OCI-LY1 (cell line): Measurements from ENCODE around the gene TRIM63.

ENCODE experiments used
- H2AFZ ChIP-seq: fragments of 200-600 bp; sonication (generic), shearing (Covaris generic); 2 replicates; pipeline ENCODE4 v1.6.0; 2014; ENCODE audit warnings: antibody characterized with exemption, mild to moderate bottlenecking, low read length
- H3F3A ChIP-seq: fragments of 200-600 bp; sonication (generic), shearing (Covaris generic); 2 replicates; pipeline ENCODE4 v1.6.0; 2014; ENCODE audit warnings: mild to moderate bottlenecking, antibody characterized with exemption, low read length, moderate library complexity; ENCODE audit not compliant: insufficient read depth
- H3K27ac ChIP-seq: fragments of 200-600 bp; sonication (generic); 2 replicates; pipeline ENCODE4 v1.5.1; 2014; ENCODE audit warnings: low read length, mixed run types, mild to moderate bottlenecking, low read depth; ENCODE audit not compliant: poor library complexity, severe bottlenecking
- H3K27me3 ChIP-seq: fragments of 200-600 bp; sonication (generic); 2 replicates; pipeline ENCODE4 v1.6.0; 2014; ENCODE audit warnings: antibody characterized with exemption, mild to moderate bottlenecking, low read length, moderate library complexity; ENCODE audit not compliant: insufficient read depth
- H3K36me3 ChIP-seq: fragments of 200-600 bp; sonication (generic); 2 replicates; pipeline ENCODE4 v1.6.1; 2014; ENCODE audit warnings: mild to moderate bottlenecking, antibody characterized with exemption, low read length, moderate library complexity, mixed read lengths; ENCODE audit not compliant: insufficient read depth
- H3K4me1 ChIP-seq: fragments of 200-600 bp; sonication (generic); 2 replicates; pipeline ENCODE4 v1.5.1; 2014; ENCODE audit warnings: mild to moderate bottlenecking, low read length, moderate library complexity; ENCODE audit not compliant: insufficient read depth, severe bottlenecking
- H3K4me2 ChIP-seq: fragments of 200-600 bp; sonication (generic), shearing (Covaris generic); 2 replicates; pipeline ENCODE4 v1.6.1; 2014; ENCODE audit warnings: low read length
- H3K4me3 ChIP-seq: fragments of 200-600 bp; sonication (generic); 2 replicates; pipeline ENCODE4 v1.5.1; 2014; ENCODE audit warnings: low read length, low read depth, mild to moderate bottlenecking, mixed read lengths; ENCODE audit not compliant: poor library complexity, severe bottlenecking
- H3K79me2 ChIP-seq: fragments of 200-600 bp; shearing (Covaris generic); 2 replicates; pipeline ENCODE4 v1.6.1; 2016; ENCODE audit warnings: mixed run types, low read length, mixed read lengths; ENCODE audit not compliant: insufficient read depth
- H3K9ac ChIP-seq: fragments of 200-600 bp; sonication (generic), shearing (Covaris generic); 2 replicates; pipeline ENCODE4 v1.6.1; 2014; ENCODE audit warnings: mild to moderate bottlenecking, low read length, mixed read lengths
- H3K9me2 ChIP-seq: fragments of 200-600 bp; sonication (generic), shearing (Covaris generic); 2 replicates; pipeline ENCODE4 v1.6.1; 2014; ENCODE audit warnings: low read depth, mild to moderate bottlenecking, low read length, mixed read lengths
- H3K9me3 ChIP-seq: fragments of 200-600 bp; shearing (Covaris generic); 2 replicates; pipeline ENCODE4 v1.6.1; 2014; ENCODE audit warnings: low read length, mixed read lengths
- H4K20me1 ChIP-seq: fragments of 200-600 bp; sonication (generic), shearing (Covaris generic); 2 replicates; pipeline ENCODE4 v1.6.0; 2016; ENCODE audit warnings: mild to moderate bottlenecking, low read length; ENCODE audit not compliant: insufficient read depth
- CTCF ChIP-seq: fragments of 200-600 bp; sonication (generic), shearing (Covaris generic); IDR thresholded peaks from 2 replicates; pipeline ENCODE4 v1.5.1; 2017; ENCODE audit warnings: mild to moderate bottlenecking, antibody characterized with exemption, low read length, moderate library complexity, mixed read lengths
- EZH2 ChIP-seq: fragments of 200-600 bp; sonication (generic), shearing (Covaris generic); IDR thresholded peaks from 2 replicates; pipeline ENCODE4 v1.8.0; 2017; ENCODE audit warnings: borderline replicate concordance, mixed run types, mild to moderate bottlenecking, antibody characterized with exemption, low read length, moderate library complexity, mixed read lengths

TRIM63 gene

GRCh38 chr1:26012864-26013263 is 54.6 kb downstream of the TRIM63 start:
- Histone ChIP-seq H3K4me1 (peaks cover 7% of the 10 kb centered on the region), H3K9me3 (no peaks in the 10 kb centered on the region), H3K9me2 (no peaks in the 10 kb centered on the region), H3K4me2 (no peak overlapping the region), H3K9ac (no peak overlapping the region), H3K4me3 (no peak overlapping the region), H2AFZ (no peak overlapping the region), H3F3A (no peaks in the 10 kb centered on the region), H3K27ac (no peak overlapping the region), H3K36me3 (no peaks in the 10 kb centered on the region), H3K79me2 (no peaks in the 10 kb centered on the region), H4K20me1 (no peaks in the 10 kb centered on the region), H3K27me3 (0 out of 2 replicates have a peak, but pooled peaks cover 3% of the 10 kb centered on the region)
- no peak for TF ChIP-seq CTCF
- TF ChIP-seq EZH2: no peak

- Histone ChIP-seq H2AFZ (no peak overlapping the region), H3K79me2 (no peaks in the 10 kb centered on the region), H4K20me1 (no peaks in the 10 kb centered on the region), H3K4me1 (peaks cover 7% of the 10 kb centered on the region), H3K27ac (no peak overlapping the region), H3K9ac (no peak overlapping the region), H3K36me3 (no peaks in the 10 kb centered on the region), H3K27me3 (peaks cover 4% of the 10 kb centered on the region; the same call in 1 of the 2 replicates), H3K4me3 (no peak overlapping the region), H3K9me3 (no peaks in the 10 kb centered on the region), H3F3A (no peaks in the 10 kb centered on the region), H3K4me2 (no peak overlapping the region), H3K9me2 (no peaks in the 10 kb centered on the region)
- TF ChIP-seq EZH2: no peak
- no peak for TF ChIP-seq CTCF
Measured at GRCh38 chr1:26010825-26011224, 56.6 kb downstream of the TRIM63 start.

- Histone ChIP-seq H3K4me1 (peaks cover 7% of the 10 kb centered on the region), H2AFZ (peak overlapping the region; percentile 52; the same call in 1 of the 2 replicates), H3K4me3 (no peak overlapping the region), H3K27ac (no peak overlapping the region), H3K9me3 (no peaks in the 10 kb centered on the region), H4K20me1 (no peaks in the 10 kb centered on the region), H3K79me2 (no peaks in the 10 kb centered on the region), H3K27me3 (peaks cover 7% of the 10 kb centered on the region; the same call in 1 of the 2 replicates), H3K9me2 (no peaks in the 10 kb centered on the region), H3K4me2 (no peak overlapping the region; the same call in 1 of the 2 replicates), H3K9ac (no peak overlapping the region), H3F3A (no peaks in the 10 kb centered on the region), H3K36me3 (no peaks in the 10 kb centered on the region)
- TF ChIP-seq CTCF (peak; percentile 57; the same call in 1 of the 2 replicates), EZH2 (no peak)
Measured at GRCh38 chr1:26009796-26010447, 57.5 kb downstream of the TRIM63 start.
